MV-4-11 (cell line): ENCODE results near the gene SLC46A1.

Experiments used
- DNase-seq: peaks from one replicate; lab custom pipeline; 2025; lab: John Stamatoyannopoulos, UW

Gene SLC46A1

GRCh38 chr17:28404007-28404406 is 2.0 kb downstream of the SLC46A1 start:
- DNase-seq = peak; percentile 81

GRCh38 chr17:28402844-28403243 is 3.2 kb downstream of the SLC46A1 start:
- DNase-seq = no peak

GRCh38 chr17:28402224-28402630 is 3.8 kb downstream of the SLC46A1 start:
- DNase-seq = no peak

GRCh38 chr17:28399808-28400207 is 6.2 kb downstream of the SLC46A1 start:
- no peak for DNase-seq

- DNase-seq = peak; percentile 71
Measured at GRCh38 chr17:28398280-28398981, 7.6 kb downstream of the SLC46A1 start.

- DNase-seq = no peak
Measured at GRCh38 chr17:28397687-28398279, 8.2 kb downstream of the SLC46A1 start.

GRCh38 chr17:28397275-28397674 is 8.7 kb downstream of the SLC46A1 start:
- DNase-seq = no peak

- peak; percentile 72 for DNase-seq
Measured at GRCh38 chr17:28396635-28397239, 9.3 kb downstream of the SLC46A1 start.

GRCh38 chr17:28395968-28396367 is 10.0 kb downstream of the SLC46A1 start:
- DNase-seq = no peak

- no peak for DNase-seq
Measured at GRCh38 chr17:28395426-28395825, 10.6 kb downstream of the SLC46A1 start.

- DNase-seq = no peak
Measured at GRCh38 chr17:28394337-28395116, 11.5 kb downstream of the SLC46A1 start.

GRCh38 chr17:28392491-28392890 is 13.5 kb downstream of the SLC46A1 start:
- no peak for DNase-seq

GRCh38 chr17:28391401-28391800 is 14.6 kb downstream of the SLC46A1 start:
- no peak for DNase-seq

- DNase-seq = no peak
Measured at GRCh38 chr17:28390984-28391383, 15.0 kb downstream of the SLC46A1 start.

- DNase-seq = no peak
Measured at GRCh38 chr17:28390563-28390962, 15.4 kb downstream of the SLC46A1 start.

GRCh38 chr17:28390141-28390540 is 15.9 kb downstream of the SLC46A1 start:
- DNase-seq = no peak

GRCh38 chr17:28388106-28388505 is 17.9 kb downstream of the SLC46A1 start:
- no peak for DNase-seq

GRCh38 chr17:28386391-28386790 is 19.6 kb downstream of the SLC46A1 start:
- no peak for DNase-seq

- no peak for DNase-seq
Measured at GRCh38 chr17:28385406-28385805, 20.6 kb downstream of the SLC46A1 start.

GRCh38 chr17:28385037-28385400 is 21.0 kb downstream of the SLC46A1 start:
- no peak for DNase-seq

- peak; percentile 37 for DNase-seq
Measured at GRCh38 chr17:28384281-28385036, 21.6 kb downstream of the SLC46A1 start.
